Retina (tissue), 1 donor: ENCODE data around the gene HIVEP2.

Experiments used
- DNase-seq: peaks from one replicate; pipeline ENCODE4 v3.0.0-alpha.2; 2016

Gene HIVEP2

DNA sequence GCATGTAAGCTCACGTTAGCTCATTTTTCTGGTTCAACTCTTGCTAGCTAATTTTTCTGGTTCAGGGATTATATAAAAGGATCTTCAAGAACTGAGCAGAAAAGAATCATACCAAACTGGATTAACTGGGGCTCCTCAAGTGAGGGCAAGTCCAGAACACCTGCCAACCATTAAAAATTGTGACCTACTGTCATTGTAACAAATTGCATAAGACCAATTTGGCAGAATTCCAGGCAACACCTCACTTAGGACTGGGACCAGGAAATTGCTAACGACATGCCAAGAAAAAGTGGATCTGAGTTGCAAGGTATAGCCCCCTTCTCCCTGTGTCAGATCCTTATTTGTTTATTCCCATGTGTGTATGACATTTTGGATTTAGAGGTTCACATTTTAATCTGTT, 216.6 kb downstream of the HIVEP2 start:
- no peak for DNase-seq

DNA sequence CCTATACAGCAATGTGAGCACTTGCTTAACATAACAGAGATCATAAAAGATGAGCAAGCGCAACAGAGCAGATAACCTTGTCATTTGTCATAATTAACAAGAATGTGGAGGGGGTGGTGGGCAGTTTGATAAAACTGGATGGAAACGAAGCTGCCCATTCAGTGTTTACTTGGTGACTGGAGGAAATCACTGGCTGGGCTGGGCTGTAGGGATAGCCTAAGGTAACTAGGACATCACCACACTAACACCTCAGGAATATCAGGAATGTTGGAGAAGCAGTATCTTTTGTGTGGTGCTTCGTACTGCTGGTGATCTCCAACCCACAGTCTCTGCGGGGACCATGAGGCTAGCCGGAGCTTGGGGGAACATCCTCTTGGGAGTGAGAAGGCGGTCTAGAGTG, 218.4 kb downstream of the HIVEP2 start:
- no peak for DNase-seq

DNA sequence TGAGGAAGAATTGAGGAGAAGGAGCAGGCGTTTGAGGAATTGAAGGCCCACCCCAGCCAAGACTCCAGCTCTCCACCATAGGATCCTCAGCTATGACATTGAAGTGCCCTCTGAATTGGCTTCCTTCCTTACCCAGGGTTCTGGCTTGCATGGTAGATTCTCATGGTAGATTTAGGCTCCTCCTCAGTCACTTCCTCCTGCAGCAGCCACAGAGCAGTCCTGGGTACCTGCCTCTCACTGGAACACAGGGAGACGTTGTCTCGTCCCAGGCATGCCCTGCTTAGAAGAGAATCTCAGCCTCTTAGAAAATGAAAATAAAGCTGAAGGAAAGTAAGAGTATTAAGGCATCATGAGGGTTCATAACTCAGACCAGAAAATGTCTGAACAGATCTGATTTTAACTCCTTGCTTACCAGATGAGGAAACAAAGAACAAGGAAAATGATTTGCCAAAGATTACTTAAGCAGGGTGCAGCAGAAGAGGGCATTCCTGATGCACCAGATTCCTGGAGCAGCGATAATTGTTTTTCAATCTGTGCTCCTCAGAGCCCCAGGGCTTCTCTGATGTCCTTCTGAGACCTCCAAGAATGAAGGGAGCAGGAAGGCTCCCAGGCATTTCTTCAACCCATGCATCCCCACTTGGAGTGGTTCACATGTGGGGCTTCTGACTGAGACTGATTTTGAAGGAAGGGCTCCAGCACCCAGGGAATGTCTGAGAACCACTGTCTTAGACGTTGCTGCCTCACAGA, 219.8 kb downstream of the HIVEP2 start:
- DNase-seq, result no peak

DNA sequence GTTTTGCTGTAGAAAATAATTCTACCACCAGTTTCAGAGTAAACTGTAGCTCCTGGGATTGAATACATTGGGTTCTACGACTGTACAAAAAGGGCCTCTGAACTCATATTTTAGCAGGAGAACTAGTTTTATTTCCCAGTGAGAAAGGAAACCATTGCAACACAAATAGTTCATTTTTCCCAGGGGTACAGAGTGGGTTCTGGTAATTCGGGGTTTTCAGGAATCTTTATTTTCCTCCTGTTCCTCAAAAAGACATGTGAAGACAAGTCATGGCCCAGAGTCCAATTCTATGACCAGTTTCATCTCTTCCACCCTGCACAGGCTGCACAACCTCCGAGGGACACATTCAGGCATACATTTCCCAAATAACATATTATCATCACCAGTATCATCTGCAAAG, 222.1 kb downstream of the HIVEP2 start:
- DNase-seq, result no peak

- no peak for DNase-seq
These were observed 223.0 kb downstream of the HIVEP2 start for GRCh38 chr6:142722012-142722411.

DNA sequence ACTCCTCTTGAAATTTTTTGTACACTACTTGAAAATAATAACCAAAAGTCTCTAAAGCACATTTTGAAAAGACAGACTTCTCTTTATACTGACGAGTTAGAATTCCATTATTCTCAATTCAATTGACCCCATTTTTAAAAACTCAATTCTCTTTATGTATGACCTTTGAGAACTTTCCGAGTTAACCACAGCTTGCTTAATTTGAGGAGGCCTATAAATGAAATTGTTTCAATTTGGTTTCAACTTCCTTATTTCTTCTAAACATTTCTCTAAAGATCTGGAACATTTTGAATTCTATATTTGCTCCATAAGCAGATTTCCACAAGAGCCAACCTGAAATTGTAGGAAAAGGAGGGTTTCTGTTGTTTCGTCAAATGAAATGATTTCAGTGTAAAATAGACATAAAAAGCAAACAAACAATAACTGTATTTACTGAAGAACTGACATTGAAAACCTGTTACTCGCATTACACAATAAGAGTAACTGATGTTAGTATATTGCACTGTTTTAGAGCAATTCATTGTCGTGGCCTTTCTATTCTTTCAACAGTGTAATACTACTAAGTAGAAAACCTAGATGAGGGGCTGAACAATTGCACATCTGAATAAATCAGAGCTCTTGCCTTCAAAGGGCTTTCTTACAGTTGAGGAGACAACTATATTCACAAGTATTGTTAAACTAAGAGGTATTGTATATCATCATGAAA, 223.6 kb downstream of the HIVEP2 start:
- no peak for DNase-seq

DNA sequence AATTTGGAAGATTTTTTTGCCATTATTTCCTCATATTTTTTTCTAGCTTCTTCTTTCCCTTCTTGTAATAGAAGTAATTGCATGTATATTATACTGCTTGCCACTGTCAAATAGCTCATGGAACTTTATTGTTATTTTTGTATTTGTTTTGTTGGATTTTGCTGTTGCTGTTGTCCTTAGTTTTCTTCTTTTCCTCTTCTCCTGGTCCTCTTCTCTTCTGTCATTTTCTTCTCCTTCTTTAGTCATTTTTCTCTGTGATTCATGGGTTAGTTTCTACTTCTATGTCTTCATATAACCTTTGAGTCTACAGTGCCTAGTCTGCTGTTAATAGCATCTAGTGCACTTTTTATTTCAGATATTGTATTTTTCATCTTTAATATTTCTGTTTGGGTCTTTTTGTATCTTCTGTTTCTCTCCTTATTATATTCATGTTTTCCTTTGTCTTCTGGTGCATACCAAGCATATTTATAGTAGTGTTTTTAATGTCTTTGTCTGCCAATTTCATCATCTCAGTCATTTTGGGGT, 226.2 kb downstream of the HIVEP2 start:
- no peak for DNase-seq

DNA sequence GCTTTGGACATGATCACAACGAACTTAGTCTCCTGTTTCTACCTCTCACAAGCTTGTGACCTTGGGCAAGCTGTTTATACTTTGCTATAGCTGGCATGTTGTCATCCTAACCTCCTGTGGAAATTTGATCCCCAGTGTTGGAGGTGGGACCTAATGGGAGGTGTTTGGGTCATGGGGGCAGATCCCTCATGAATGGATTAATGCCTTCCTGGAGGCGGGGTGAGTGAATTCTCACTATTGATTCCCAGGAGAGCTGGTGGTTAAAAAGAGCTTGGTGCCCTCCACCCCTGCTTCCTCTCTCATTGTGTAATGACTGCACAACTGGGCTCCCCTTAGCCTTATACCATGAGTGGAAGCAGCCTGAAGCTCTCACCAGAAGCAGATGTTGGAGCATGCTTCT, 228.9 kb downstream of the HIVEP2 start:
- DNase-seq, result no peak

GRCh38 chr6:142714951-142715785, 229.8 kb downstream of the HIVEP2 start:
- no peak for DNase-seq

DNA sequence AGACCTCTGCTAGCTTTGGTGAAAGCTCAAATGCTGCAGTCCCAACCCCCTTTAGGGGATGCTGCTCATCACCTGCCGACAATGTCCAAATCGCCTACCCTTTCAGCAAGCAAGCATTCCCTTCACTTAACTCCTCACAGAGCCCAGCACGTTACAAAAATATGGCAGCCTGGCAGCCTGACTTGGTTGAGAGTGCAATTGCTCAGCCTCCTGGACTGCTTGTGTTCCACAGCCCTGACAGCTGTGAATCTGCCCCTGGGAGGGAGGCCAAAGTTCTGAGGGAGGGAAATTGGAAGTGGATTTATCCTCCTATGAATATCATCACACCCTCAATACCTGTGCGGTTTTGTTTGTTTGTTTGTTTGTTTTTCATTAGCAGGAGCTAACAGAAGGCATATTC, 231.0 kb downstream of the HIVEP2 start:
- DNase-seq, result no peak

DNA sequence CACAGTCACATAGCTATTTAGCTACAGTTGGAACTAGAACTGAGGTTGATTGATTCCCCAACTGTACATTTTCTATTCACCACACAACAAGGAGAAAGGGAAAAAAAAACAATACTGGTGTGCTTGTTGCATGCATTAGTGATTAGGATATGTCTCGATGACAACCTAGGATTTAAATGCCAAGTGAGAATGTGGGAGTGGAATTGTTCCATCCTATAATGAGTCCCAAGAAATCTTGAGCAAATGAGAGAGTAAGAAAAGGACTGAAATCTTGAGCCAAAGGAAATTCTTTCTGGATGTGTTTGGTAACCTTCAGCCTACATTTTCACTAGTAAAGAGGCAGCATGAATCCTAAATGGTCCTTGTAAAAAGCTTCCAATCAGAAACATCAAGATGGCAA, 232.7 kb downstream of the HIVEP2 start:
- no peak for DNase-seq

GRCh38 chr6:142708651-142709050, 236.3 kb downstream of the HIVEP2 start:
- DNase-seq, result no peak

DNA sequence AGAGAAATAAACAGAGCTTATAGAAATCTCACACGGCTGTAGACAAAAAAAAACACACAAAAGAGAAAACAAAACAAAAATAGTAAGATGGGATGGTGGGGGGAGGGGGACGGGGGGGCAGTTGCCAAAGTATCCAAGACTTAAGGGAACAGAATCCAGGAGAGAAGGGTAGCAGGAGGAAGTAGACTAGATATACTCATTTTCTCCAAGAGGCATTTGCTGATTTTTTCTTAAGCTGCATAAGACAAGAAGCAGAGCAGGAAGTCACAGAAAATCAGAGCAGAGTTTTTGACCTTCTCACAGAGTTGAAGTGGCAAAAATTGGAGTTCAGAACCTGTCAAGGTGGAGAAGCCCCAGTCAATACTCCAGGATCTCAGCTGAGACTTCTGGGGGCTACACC, 237.7 kb downstream of the HIVEP2 start:
- no peak for DNase-seq

- DNase-seq, result no peak
These were observed 238.8 kb downstream of the HIVEP2 start for GRCh38 chr6:142706210-142706609.

GRCh38 chr6:142705054-142705453, 239.9 kb downstream of the HIVEP2 start:
- no peak for DNase-seq

DNA sequence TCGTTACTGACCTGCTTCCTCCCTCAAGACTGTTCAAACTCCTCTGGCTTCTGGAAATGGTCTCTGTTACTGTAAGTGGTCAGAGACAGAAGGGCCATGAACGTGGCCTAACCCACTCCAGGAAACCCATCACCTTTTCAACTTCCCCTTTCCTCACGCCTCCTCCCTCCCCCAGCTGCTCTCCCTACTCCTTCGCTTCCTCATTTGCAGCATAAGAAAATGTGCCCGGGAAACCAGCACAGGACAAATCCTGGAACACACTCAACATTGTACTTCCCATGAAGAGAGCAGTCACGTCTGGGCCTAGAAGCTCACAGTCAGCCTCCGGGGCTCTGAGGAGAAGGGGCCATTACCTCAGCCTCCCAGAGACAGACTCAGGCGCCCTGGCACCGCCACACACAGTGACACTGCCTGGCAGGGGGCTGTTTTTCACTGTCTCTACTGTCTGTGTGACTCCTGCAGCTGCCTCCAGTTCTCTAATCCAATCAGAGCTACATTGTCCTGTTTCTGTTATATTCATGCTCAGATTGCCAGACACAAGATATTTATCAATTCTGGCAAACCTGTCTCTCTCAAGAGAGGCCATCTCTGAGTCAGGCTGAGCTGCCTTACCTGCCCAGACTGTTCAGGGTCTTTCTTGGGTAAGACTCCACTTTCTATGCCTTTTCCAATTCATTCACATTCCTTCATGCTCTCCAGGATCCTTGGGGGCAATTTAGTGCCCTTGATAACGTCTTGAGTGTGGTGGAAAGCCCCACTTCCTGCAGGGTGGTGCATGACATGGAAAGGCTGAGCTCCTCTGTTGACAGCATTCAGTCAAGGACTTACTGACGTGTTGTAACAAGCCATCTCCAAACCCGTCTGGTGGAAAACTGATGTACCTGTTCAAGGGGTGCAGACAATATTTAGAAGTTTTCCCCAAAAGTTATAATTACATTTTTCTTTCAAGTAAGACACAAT, 242.2 kb downstream of the HIVEP2 start:
- peak; percentile 54 for DNase-seq
